Measurements from ENCODE around the gene MNDA.

The MNDA gene

DNA sequence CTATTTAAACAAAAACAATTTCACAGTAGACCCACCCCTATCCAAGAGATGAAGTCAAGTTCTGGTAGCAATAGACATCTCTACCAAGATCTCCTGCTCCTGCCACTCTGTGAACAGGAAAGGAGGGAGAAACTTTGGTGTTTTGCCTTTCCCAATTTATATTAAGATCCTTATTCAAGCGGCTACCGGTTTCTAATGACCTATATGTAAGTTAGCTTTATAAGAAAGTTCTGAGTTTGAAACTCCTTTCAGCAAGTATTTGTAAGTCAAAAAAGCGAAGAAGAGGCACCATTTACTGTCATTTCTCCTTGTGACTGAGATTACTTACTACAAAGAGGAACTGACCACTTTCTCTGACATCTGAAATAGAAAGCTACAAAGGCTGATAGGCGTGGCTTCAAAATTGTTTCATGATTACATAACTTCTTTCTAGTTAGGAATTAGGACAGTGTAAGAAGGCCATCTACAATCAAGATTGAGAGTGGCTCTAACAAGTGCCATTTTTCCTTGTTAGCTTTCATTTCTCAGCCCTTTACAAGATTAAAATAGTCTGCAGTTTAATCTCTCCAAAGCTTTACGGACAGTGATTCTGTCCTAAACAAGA lies at the start of gene MNDA:
MNDA (plus strand) TSS at position 448 of the 604 bp plus-strand sequence. CDS start 10,803 bp downstream, outside the sequence.
- no peak for DNase-seq

DNA sequence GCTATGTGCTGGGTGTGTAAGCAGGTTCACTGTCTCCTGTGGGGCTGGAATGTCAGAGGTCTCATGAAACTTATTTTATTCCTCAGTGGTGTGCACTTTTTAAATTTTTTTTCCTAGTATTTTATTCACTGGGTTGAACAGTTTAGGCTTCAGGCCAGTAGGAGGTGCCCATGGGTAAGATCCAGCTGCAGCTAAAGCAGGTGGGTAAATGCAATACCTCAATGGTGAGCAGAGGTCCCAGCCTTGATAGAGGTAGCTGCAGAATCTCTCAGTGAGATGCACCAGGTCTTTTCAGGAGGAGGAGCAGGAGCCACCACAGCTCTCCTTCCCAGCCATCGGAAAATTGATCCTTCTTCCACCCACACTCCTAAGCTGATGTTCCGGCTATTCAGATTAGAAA lies 37.5 kb upstream of the MNDA start:
- DNase-seq, result no peak

GRCh38 chr1:158794247-158794646 lies 36.9 kb upstream of the MNDA start:
- no peak for DNase-seq

GRCh38 chr1:158798531-158798930 lies 32.6 kb upstream of the MNDA start:
- DNase-seq, result no peak

- no peak for DNase-seq
Measured at GRCh38 chr1:158799689-158800088, 31.5 kb upstream of the MNDA start.

- no peak for DNase-seq
Measured at GRCh38 chr1:158800526-158800925, 30.6 kb upstream of the MNDA start.

GRCh38 chr1:158801396-158801795 lies 29.8 kb upstream of the MNDA start:
- DNase-seq, result no peak

DNA sequence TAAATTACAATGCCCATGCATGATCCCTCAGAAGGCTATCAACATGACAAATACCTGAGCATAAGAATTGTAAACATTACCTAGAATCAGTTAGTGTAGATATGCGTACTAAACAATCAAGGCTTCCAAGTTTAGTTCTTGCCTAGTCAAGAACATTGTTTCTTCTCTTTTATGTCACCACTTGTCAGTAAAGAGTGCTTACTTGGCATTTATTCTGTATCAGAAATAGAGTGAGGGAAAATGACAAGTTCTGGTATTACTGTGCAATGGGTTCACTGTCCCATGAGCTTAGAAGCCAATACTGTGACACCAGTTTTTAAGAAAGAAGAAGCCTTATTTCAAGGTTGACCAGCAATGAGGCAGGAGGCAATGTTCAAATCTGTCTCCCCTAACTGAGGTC lies 27.5 kb upstream of the MNDA start:
- DNase-seq, result no peak

DNA sequence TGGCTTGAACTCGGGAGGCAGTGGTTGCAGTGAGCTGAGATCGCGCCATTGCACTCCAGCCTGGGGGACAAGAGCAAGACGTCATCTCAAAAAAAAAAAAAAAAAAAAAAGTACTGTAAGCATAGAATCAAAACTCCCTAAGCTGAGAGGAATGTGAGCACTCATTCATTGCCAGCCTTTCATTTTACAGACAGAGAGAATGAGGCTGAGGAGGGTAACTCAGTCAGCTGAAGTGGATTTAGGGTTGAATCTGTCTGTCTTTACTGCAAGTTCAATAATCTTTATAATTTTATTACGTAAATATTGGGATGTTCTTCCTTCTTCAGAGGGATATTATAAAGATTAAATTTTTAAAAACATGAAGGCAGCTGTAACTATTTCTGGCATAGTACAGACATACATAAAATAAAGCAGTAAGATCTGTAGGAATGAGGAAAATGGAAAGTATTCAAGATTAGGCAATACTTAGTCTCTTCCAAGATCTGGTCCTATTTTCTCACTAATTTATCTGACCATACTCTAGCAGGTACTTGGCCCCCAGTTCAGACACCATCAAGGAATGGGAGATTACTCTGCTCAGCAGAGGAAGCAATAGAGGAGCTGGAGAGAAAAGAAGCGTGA lies 24.1 kb upstream of the MNDA start:
- DNase-seq, result no peak

DNA sequence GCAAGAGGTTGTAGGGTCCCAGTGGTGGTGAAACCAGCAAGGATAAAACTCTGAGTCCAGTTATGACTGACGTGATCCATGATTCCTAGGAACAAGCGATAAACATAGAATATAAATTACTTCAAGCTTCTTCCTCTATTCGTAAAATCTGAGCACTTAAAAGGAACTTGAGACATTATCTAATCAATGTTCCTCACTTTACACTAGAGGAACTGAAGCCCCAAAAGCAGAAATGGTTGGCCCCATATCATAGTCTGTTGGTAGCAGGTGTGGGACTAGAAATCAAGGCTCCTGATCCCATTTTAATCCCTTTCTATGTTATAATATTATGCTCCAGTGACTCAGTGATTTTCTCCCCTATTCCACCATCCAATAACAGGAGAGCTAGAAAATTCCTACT lies 21.9 kb upstream of the MNDA start:
- DNase-seq, result no peak

DNA sequence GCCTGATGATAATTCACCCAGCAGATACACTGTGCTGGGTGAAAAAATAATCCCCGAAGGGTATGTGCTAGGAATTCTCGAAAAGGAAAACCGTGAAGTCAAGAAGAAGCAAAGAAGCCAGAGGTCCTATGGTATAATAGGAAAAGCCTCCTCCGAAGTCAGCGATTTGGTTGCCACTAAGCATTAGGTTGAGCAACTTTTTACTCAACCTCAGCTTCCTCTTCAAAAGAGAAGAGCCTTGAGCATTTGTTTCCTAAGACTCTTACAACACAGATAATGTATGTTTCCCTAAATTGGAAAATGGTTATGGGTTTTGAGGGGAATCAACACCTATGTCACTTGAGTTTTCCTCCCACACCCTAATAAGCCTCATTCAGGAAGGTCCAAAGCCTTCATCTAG lies 21.3 kb upstream of the MNDA start:
- no peak for DNase-seq

GRCh38 chr1:158810311-158810710 lies 20.8 kb upstream of the MNDA start:
- no peak for DNase-seq

DNA sequence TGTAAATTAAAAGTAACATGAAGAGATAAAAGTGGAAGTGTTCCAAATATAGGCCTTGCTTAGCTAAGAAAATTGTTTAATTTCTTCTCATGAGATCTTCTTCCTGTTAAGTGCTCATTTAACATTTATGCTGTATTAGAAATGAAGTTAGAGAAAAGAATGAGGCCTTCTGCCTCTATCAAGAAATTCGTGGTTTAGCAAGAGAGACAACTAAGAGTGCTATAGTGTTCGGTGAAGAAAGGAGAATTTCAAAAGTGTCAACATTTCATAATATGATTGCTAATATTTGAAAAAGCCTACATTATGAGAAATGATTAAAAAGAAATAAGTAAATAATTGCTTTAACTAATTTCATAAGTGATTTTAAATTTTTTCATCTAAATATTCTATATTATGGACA lies 18.8 kb upstream of the MNDA start:
- DNase-seq, result no peak

GRCh38 chr1:158813164-158813563 lies 18.0 kb upstream of the MNDA start:
- DNase-seq, result no peak

GRCh38 chr1:158814970-158815369 lies 16.2 kb upstream of the MNDA start:
- DNase-seq, result no peak

- no peak for DNase-seq
Measured at GRCh38 chr1:158818560-158818959, 12.6 kb upstream of the MNDA start.

DNA sequence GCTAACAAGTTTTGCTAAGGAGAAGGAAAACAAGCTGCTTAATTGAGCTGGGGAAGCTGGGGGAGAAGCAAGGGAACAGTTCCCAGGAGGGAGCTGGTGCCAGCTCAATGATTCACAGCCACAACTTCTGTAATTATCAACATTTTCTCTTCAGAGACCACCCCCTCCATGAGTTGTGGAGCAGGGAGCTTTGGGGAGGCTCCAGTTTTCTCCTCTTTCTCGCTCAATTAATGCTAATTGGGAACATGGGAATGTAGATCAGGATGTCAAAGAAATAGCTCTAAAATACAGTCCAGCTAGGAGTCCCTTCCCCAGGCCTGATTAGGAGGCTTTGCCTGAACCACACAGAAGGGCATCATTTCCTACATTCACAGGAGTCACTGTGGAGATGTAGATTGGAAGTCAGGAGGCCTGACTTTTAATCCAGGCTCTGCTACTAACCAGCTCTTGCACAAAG lies 12.1 kb upstream of the MNDA start:
- no peak for DNase-seq

DNA sequence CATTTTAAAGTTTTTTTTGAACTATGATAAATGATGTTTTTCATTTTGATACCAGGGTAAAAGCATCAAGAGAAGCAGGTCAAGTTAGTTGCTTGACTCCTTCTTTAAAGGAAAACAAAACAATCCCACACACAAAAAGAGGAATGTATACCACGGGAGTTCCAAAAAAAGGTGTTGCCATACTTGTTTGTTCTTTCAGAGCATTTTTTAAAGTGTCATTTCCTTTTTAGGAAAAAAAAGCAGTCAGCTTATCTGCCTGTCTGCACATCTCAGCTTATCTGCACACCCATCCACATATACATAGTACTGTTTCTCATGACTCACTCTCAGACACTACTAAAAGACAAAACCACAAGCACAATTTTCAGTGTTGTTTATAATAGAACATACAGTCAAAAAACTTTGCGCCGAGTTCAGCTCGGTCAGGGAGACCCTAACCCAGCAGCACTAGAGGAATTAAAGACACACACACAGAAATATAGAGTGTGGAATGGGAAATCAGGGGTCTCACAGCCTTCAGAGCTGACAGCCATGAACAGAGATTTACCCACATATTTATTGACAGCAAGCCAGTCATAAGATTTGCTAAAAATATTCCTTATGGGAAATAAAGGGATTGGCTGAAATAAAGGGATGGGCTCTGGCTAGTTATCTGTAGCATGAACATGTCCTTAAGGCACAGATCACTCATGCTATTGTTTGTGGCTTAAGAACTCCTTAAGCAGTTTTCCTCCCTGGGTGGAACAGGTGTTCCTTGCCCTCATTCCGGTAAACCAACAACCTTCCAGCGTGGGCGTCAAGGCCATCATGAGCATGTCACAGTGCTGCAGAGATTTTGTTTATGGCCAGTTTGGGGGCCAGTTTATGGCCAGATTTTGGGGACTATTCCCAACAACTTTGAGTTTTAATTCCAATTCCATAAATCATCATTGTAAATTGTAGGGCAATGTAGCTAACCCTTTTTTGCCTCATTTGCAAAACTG lies 11.4 kb upstream of the MNDA start:
- no peak for DNase-seq

- DNase-seq, result no peak
Measured at GRCh38 chr1:158821723-158822122, 9.4 kb upstream of the MNDA start.

DNA sequence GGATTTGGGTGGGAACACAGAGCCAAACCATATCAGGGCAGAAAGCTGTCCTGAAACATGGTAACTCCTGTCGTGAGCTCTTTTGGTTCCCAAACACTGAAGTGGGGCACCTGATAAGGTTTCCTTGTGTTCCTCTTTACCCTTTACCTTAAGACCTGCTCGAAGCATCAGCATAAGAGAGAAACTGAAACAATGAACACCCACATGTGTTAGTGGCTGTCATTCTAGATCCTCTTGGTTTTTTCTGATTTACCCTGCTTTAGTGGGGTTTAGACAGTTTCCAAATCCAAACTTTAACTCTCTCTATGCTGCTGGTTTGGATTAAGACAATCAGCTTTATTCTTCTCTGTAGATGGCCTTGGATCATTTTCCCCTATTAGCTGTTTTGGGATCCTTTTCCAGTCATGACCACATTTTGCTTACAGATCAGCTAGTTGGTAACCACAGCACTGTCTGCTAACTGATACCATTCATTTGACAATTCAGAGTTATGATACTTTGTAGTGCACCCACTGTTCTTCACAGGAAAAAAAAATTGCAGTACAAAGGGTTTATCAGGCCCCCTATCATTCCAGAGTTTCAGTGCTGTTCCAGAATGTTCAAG lies 975 bp upstream of the MNDA start:
- DNase-seq, result no peak

- DNase-seq, result no peak
Measured at GRCh38 chr1:158833264-158833663, 2.1 kb downstream of the MNDA start.

GRCh38 chr1:158836038-158836437 lies 4.9 kb downstream of the MNDA start:
- no peak for DNase-seq

GRCh38 chr1:158838660-158839059 lies 7.5 kb downstream of the MNDA start:
- no peak for DNase-seq
